Peyer's patch (tissue), 4 donors: ENCODE data around the gene SIL1. TPM values are rescaled to one million over a fixed set of nuclear protein-coding genes. Genes with fewer than 3 reads are reported as not detected.

Experiments
- DNase-seq, 3 donors: peaks; one replicate each; pipeline ENCODE4 v3.0.0-alpha.2; 2017 to 2019
- H3K27ac ChIP-seq, 4 donors: fragments of 200-600 bp; sonication (generic); one replicate each; pipeline ENCODE4 v1.5.1; 2016 to 2019
- H3K27me3 ChIP-seq, 2 donors: fragments of 200-600 bp; sonication (generic); one replicate each; pipeline ENCODE4 v1.5.1; 2019
- H3K36me3 ChIP-seq, 3 donors: fragments of 200-600 bp; sonication (generic); one replicate each; pipeline ENCODE4 v1.5.1; 2016 to 2019
- H3K4me1 ChIP-seq, 4 donors: fragments of 200-600 bp; sonication (generic); one replicate each; pipeline ENCODE4 v1.5.1; 2016 to 2019
- H3K4me3 ChIP-seq, 4 donors: fragments of 200-600 bp; sonication (generic); 1 replicate in 3 of 4; 2 replicates in 1 of 4; pipeline ENCODE4 v1.5.1; 2016 to 2019; ENCODE audit warnings: mild to moderate bottlenecking in 1 of 4
- H3K9me3 ChIP-seq, 4 donors: fragments of 200-600 bp; sonication (generic); one replicate each; pipeline ENCODE4 v1.5.1; 2016 to 2019; ENCODE audit warnings: mild to moderate bottlenecking in 1 of 4
- CTCF ChIP-seq, 6 experiments: fragments of 450-650 bp in 4 of 6; fragments of 200-600 bp in 2 of 6; sonication (generic) in 1 of 6; IDR thresholded peaks; one replicate each; pipeline ENCODE4 v1.5.1; 2017 to 2019; ENCODE audit warnings: antibody characterized with exemption in 6 of 6, mild to moderate bottlenecking in 3 of 6, moderate library complexity in 1 of 6
- POLR2A ChIP-seq, 2 donors: fragments of 450-650 bp; IDR thresholded peaks; one replicate each; pipeline ENCODE4 v1.5.1; 2017; ENCODE audit warnings: antibody characterized with exemption in 2 of 2, mild to moderate bottlenecking in 2 of 2, moderate library complexity in 2 of 2
- total RNA-seq, 4 donors: library from RNA; depleted of rRNA; stranded (reverse); fragments of >200 nt; gene quantifications; one replicate each; pipeline ENCODE4 v1.1.0, GENCODE V29; 2016

Gene SIL1
- total RNA-seq, 4 donors from 2014 or later: 23.6 to 84.2 (median 39.2) TPM

- Histone ChIP-seq H3K27ac (no peak overlapping the region), H3K9me3 (no peaks in the 10 kb centered on the region), H3K4me3 (no peak overlapping the region), H3K4me1 (peaks cover 0 to 39% (median 9%) of the 10 kb centered on the region in 4 donors), H3K27me3 (no peaks in the 10 kb centered on the region), H3K36me3 (peaks cover 0 to 3% (median 0%) of the 10 kb centered on the region in 3 donors)
- no peak for TF ChIP-seq POLR2A (IDR thresholded peaks at IDR 0.05)
- no peak for TF ChIP-seq CTCF (IDR thresholded peaks at IDR 0.05)
- DNase-seq: peak in 1 of 3 donors; percentile 28
Observed at GRCh38 chr5:138951986-138952735, 246.0 kb downstream of the SIL1 start.

GRCh38 chr5:138951091-138951985 lies 246.8 kb downstream of the SIL1 start:
- H3K4me1 ChIP-seq: peaks cover 0 to 39% (median 9%) of the 10 kb centered on the region in 4 donors
- peak in 1 of 3 donors; percentile 25 for DNase-seq
- peaks cover 0 to 9% (median 0%) of the 10 kb centered on the region in 3 donors for H3K36me3 ChIP-seq
- no peak for TF ChIP-seq POLR2A (IDR thresholded peaks at IDR 0.05)
- TF ChIP-seq CTCF (IDR thresholded peaks at IDR 0.05): no peak
- no peaks in the 10 kb centered on the region for H3K9me3 ChIP-seq
- no peak overlapping the region for H3K4me3 ChIP-seq
- no peak overlapping the region for H3K27ac ChIP-seq
- H3K27me3 ChIP-seq: no peaks in the 10 kb centered on the region

GRCh38 chr5:138950421-138951031 lies 247.6 kb downstream of the SIL1 start:
- Histone ChIP-seq H3K27ac (no peak overlapping the region), H3K36me3 (peaks cover 0 to 9% (median 0%) of the 10 kb centered on the region in 3 donors), H3K9me3 (no peaks in the 10 kb centered on the region), H3K27me3 (no peaks in the 10 kb centered on the region), H3K4me1 (peaks cover 0 to 36% (median 9%) of the 10 kb centered on the region in 4 donors), H3K4me3 (no peak overlapping the region)
- DNase-seq: peak in 1 of 3 donors; percentile 16
- TF ChIP-seq CTCF (IDR thresholded peaks at IDR 0.05): no peak
- TF ChIP-seq POLR2A (IDR thresholded peaks at IDR 0.05): no peak

GRCh38 chr5:138949988-138950387 lies 248.2 kb downstream of the SIL1 start:
- H3K36me3 ChIP-seq: peaks cover 0 to 9% (median 0%) of the 10 kb centered on the region in 3 donors

More at GRCh38 chr5:138949988-138950387, 248.2 kb downstream of the SIL1 start:
- Histone ChIP-seq H3K9me3 (no peaks in the 10 kb centered on the region), H3K27ac (no peak overlapping the region), H3K4me1 (peaks cover 0 to 31% (median 9%) of the 10 kb centered on the region in 4 donors), H3K4me3 (no peak overlapping the region), H3K27me3 (no peaks in the 10 kb centered on the region)
- DNase-seq: peak in 1 of 3 donors; percentile 11
- TF ChIP-seq POLR2A (IDR thresholded peaks at IDR 0.05) (no peak), CTCF (IDR thresholded peaks at IDR 0.05) (no peak)
